Measurements from ENCODE around the gene ZNF613.
"Not testable (repeated sequence)": the region's sequence is repeated elsewhere in the genome, so short reads cannot be mapped to it uniquely, and the experiment has no call there.

ZNF613 gene

GRCh38 chr19:51901860-51902259, 25.4 kb upstream of the ZNF613 start:
- no peak overlapping the region for H3K4me3 ChIP-seq (ENCODE audit: low read length)
- TF ChIP-seq CTCF (IDR thresholded peaks at IDR 0.05; ENCODE audit: insufficient read depth, low read depth, low read length, missing control alignments), result no peak
- no peak for DNase-seq (ENCODE audit: low read depth)

GRCh38 chr19:51903192-51903591, 24.1 kb upstream of the ZNF613 start:
- no peak overlapping the region for H3K4me3 ChIP-seq (ENCODE audit: low read length)
- TF ChIP-seq CTCF (IDR thresholded peaks at IDR 0.05; ENCODE audit: insufficient read depth, low read depth, low read length, missing control alignments), result no peak
- no peak for DNase-seq (ENCODE audit: low read depth)

- TF ChIP-seq CTCF (IDR thresholded peaks at IDR 0.05; ENCODE audit: insufficient read depth, low read depth, low read length, missing control alignments), result no peak
- peak within 1 kb of the TSS; percentile 65 for H3K4me3 ChIP-seq (ENCODE audit: low read length)
- peak; percentile 88 for DNase-seq (ENCODE audit: low read depth)
These were observed 22.7 kb upstream of the ZNF613 start, which contains the start of gene ZNF649 for GRCh38 chr19:51904331-51905165. Gene ZNF649 (minus strand): TSS chr19:51905017. CDS start chr19:51900107, 4,910 bp downstream.

GRCh38 chr19:51905206-51905605, 22.1 kb upstream of the ZNF613 start:
- H3K4me3 ChIP-seq (ENCODE audit: low read length), result peak overlapping the region; percentile 65

GRCh38 chr19:51905639-51906038, 21.6 kb upstream of the ZNF613 start:
- not testable (repeated sequence) for H3K4me3 ChIP-seq (ENCODE audit: low read length); DNase-seq (ENCODE audit: low read depth)

More at GRCh38 chr19:51905206-51905605, 22.1 kb upstream of the ZNF613 start:
- peak; percentile 10 for DNase-seq (ENCODE audit: low read depth)
- no peak for TF ChIP-seq CTCF (IDR thresholded peaks at IDR 0.05; ENCODE audit: insufficient read depth, low read depth, low read length, missing control alignments)

- DNase-seq (ENCODE audit: low read depth); H3K4me3 ChIP-seq (ENCODE audit: low read length): not testable (repeated sequence)
These were observed 21.2 kb upstream of the ZNF613 start for GRCh38 chr19:51906108-51906507.

- H3K4me3 ChIP-seq (ENCODE audit: low read length); DNase-seq (ENCODE audit: low read depth): not testable (repeated sequence)
These were observed 19.3 kb upstream of the ZNF613 start for GRCh38 chr19:51907981-51908380.

- no peak overlapping the region for H3K4me3 ChIP-seq (ENCODE audit: low read length)
- DNase-seq (ENCODE audit: low read depth), result no peak
- no peak for TF ChIP-seq CTCF (IDR thresholded peaks at IDR 0.05; ENCODE audit: insufficient read depth, low read depth, low read length, missing control alignments)
These were observed 11.9 kb upstream of the ZNF613 start for GRCh38 chr19:51915324-51915867.

Measured in epithelial cell of esophagus (primary cell).